Measurements from ENCODE around the gene DNAJC17.

DNAJC17 gene

GRCh38 chr15:40843261-40843884 is 36.1 kb upstream of the DNAJC17 start:
- peak overlapping the region; percentile 47 for H3K4me2 ChIP-seq (ENCODE audit: low read depth, low read length, poor library complexity, severe bottlenecking)

GRCh38 chr15:40841741-40842140 is 34.5 kb upstream of the DNAJC17 start:
- H3F3A ChIP-seq (ENCODE audit: insufficient read depth): no peaks in the 10 kb centered on the region
- H3K27ac ChIP-seq (ENCODE audit: low read depth, low read length): no peak overlapping the region
- TF ChIP-seq CTCF (IDR thresholded peaks at IDR 0.05; ENCODE audit: insufficient read depth, low read length, poor library complexity, severe bottlenecking): no peak
- TF ChIP-seq EZH2phosphoT487 (conservative IDR thresholded peaks at IDR 0.05; ENCODE audit: low read length): no peak

More at GRCh38 chr15:40843261-40843884, 36.1 kb upstream of the DNAJC17 start:
- H3K27ac ChIP-seq (ENCODE audit: low read depth, low read length): no peak overlapping the region
- no peak overlapping the region for H3K4me3 ChIP-seq (ENCODE audit: insufficient read depth, low read length, poor library complexity, severe bottlenecking)
- H3K9ac ChIP-seq (ENCODE audit: low read length): no peak overlapping the region
- no peak for TF ChIP-seq CTCF (IDR thresholded peaks at IDR 0.05; ENCODE audit: insufficient read depth, low read length, poor library complexity, severe bottlenecking)
- TF ChIP-seq EZH2phosphoT487 (conservative IDR thresholded peaks at IDR 0.05; ENCODE audit: low read length): no peak
- H2AFZ ChIP-seq (ENCODE audit: low read depth, low read length, severe bottlenecking): no peak overlapping the region
- no peaks in the 10 kb centered on the region for H4K20me1 ChIP-seq (ENCODE audit: low read depth, low read length)
- H3F3A ChIP-seq (ENCODE audit: insufficient read depth): no peaks in the 10 kb centered on the region
- H3K9me2 ChIP-seq (replicated peaks; ENCODE audit: insufficient read depth, low read length): no peaks in the 10 kb centered on the region
- no peaks in the 10 kb centered on the region for H3K36me3 ChIP-seq (ENCODE audit: low read length)
- no peaks in the 10 kb centered on the region for H3K9me3 ChIP-seq (ENCODE audit: insufficient read depth, low read length)
- H3K79me2 ChIP-seq (ENCODE audit: insufficient read depth, low read length): no peaks in the 10 kb centered on the region
- no peaks in the 10 kb centered on the region for H3K27me3 ChIP-seq (ENCODE audit: low read length)

DNA sequence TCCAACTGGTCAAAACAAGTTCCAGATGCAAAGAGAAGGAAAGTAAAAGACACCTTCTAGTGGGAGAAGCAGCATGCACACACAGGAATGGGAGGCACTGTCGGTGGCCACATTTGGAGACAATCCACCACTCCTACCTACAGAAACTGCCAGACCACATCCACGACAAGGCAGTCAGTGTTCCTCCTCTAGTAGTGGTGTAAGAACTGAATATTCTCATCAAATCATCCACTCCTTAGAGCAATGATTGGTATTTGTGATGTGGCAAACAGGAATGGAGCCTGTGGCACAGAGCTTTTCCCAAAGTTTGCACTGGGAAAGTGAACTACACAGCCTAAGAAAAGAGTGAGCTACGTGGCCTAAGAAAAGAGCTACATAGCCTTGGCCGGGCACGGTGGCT is 31.5 kb upstream of the DNAJC17 start:
- Histone ChIP-seq H4K20me1 (ENCODE audit: low read depth, low read length) (no peaks in the 10 kb centered on the region), H3K9ac (ENCODE audit: low read length) (no peak overlapping the region), H3F3A (ENCODE audit: insufficient read depth) (no peaks in the 10 kb centered on the region), H3K79me2 (ENCODE audit: insufficient read depth, low read length) (no peaks in the 10 kb centered on the region), H2AFZ (ENCODE audit: low read depth, low read length, severe bottlenecking) (no peak overlapping the region), H3K4me2 (ENCODE audit: low read depth, low read length, poor library complexity, severe bottlenecking) (no peak overlapping the region), H3K4me3 (ENCODE audit: insufficient read depth, low read length, poor library complexity, severe bottlenecking) (no peak overlapping the region), H3K9me2 (replicated peaks; ENCODE audit: insufficient read depth, low read length) (no peaks in the 10 kb centered on the region), H3K36me3 (ENCODE audit: low read length) (no peaks in the 10 kb centered on the region), H3K9me3 (ENCODE audit: insufficient read depth, low read length) (no peaks in the 10 kb centered on the region), H3K27ac (ENCODE audit: low read depth, low read length) (no peak overlapping the region), H3K27me3 (ENCODE audit: low read length) (no peaks in the 10 kb centered on the region)
- no peak for TF ChIP-seq CTCF (IDR thresholded peaks at IDR 0.05; ENCODE audit: insufficient read depth, low read length, poor library complexity, severe bottlenecking)
- no peak for TF ChIP-seq EZH2phosphoT487 (conservative IDR thresholded peaks at IDR 0.05; ENCODE audit: low read length)

More at GRCh38 chr15:40841741-40842140, 34.5 kb upstream of the DNAJC17 start:
- H3K79me2 ChIP-seq (ENCODE audit: insufficient read depth, low read length): no peaks in the 10 kb centered on the region
- H3K4me2 ChIP-seq (ENCODE audit: low read depth, low read length, poor library complexity, severe bottlenecking): no peak overlapping the region
- H3K36me3 ChIP-seq (ENCODE audit: low read length): no peaks in the 10 kb centered on the region
- H4K20me1 ChIP-seq (ENCODE audit: low read depth, low read length): no peaks in the 10 kb centered on the region
- H2AFZ ChIP-seq (ENCODE audit: low read depth, low read length, severe bottlenecking): no peak overlapping the region
- no peaks in the 10 kb centered on the region for H3K9me3 ChIP-seq (ENCODE audit: insufficient read depth, low read length)
- no peak overlapping the region for H3K9ac ChIP-seq (ENCODE audit: low read length)
- no peaks in the 10 kb centered on the region for H3K27me3 ChIP-seq (ENCODE audit: low read length)
- no peaks in the 10 kb centered on the region for H3K9me2 ChIP-seq (replicated peaks; ENCODE audit: insufficient read depth, low read length)
- H3K4me3 ChIP-seq (ENCODE audit: insufficient read depth, low read length, poor library complexity, severe bottlenecking): no peak overlapping the region
